Osteoblast (primary cell): ENCODE measurements around the gene HOXA11. TPM values are rescaled to one million over a fixed set of nuclear protein-coding genes. Genes with fewer than 3 reads are reported as not detected.
A peak's percentile ranks its signal among the peaks of the same experiment; 100 is the strongest.

Experiments used
- DNase-seq: peaks from one replicate; pipeline ENCODE4 v3.0.0; 2011; ENCODE audit warnings: low spot score, mixed read lengths; ENCODE audit not compliant: insufficient read length; ENCODE audit errors: missing footprints
- H2AFZ ChIP-seq: 2 replicates; pipeline ENCODE4 v1.6.0; 2011; ENCODE audit warnings: mild to moderate bottlenecking, low read length
- H3K27ac ChIP-seq: 2 replicates; pipeline ENCODE4 v1.5.1; 2011; ENCODE audit warnings: mild to moderate bottlenecking, low read depth, low read length, moderate library complexity
- H3K27me3 ChIP-seq: 2 replicates; pipeline ENCODE4 v1.6.0; 2012; ENCODE audit warnings: mild to moderate bottlenecking, control low read depth, inconsistent platforms, low read length, moderate library complexity; ENCODE audit not compliant: insufficient read depth
- H3K36me3 ChIP-seq: 2 replicates; pipeline ENCODE4 v1.5.1; 2011; ENCODE audit warnings: mild to moderate bottlenecking, low read length, control low read depth, moderate library complexity; ENCODE audit not compliant: insufficient read depth
- H3K4me1 ChIP-seq: 2 replicates; pipeline ENCODE4 v1.5.1; 2011; ENCODE audit warnings: mild to moderate bottlenecking, low read length, control low read depth, moderate library complexity; ENCODE audit not compliant: insufficient read depth
- H3K4me2 ChIP-seq: 2 replicates; pipeline ENCODE4 v1.6.0; 2011; ENCODE audit warnings: mild to moderate bottlenecking, low read length; ENCODE audit not compliant: insufficient read depth
- H3K4me3 ChIP-seq: fragments of 200-600 bp; sonication (generic); 3 replicates; pipeline ENCODE4 v1.5.1; 2012; ENCODE audit warnings: mild to moderate bottlenecking, low read length, inconsistent platforms; ENCODE audit not compliant: insufficient read depth
- H3K79me2 ChIP-seq: 2 replicates; pipeline ENCODE4 v1.6.0; 2012; ENCODE audit warnings: mild to moderate bottlenecking, low read length, control low read depth, inconsistent platforms; ENCODE audit not compliant: insufficient read depth
- H3K9me3 ChIP-seq: 2 replicates; pipeline ENCODE4 v1.5.1; 2011; ENCODE audit warnings: low read depth, low read length, control low read depth
- H4K20me1 ChIP-seq: 2 replicates; pipeline ENCODE4 v1.6.0; 2012; ENCODE audit warnings: mild to moderate bottlenecking, low read length, control low read depth; ENCODE audit not compliant: insufficient read depth
- CTCF ChIP-seq: IDR thresholded peaks from 2 replicates; pipeline ENCODE4 v1.5.1; 2011; ENCODE audit warnings: mild to moderate bottlenecking, low read depth, low read length, moderate library complexity; ENCODE audit errors: extremely low read depth
- total RNA-seq: library from RNA; depleted of rRNA; stranded (reverse); fragments of >200 nt; gene quantifications from 2 replicates; pipeline ENCODE4 v1.2.3, GENCODE V29; 2012

HOXA11 gene
- total RNA-seq, 1 donor = 15.2 TPM

- no peak overlapping the region for H2AFZ ChIP-seq
- no peak for DNase-seq
- no peaks in the 10 kb centered on the region for H3K36me3 ChIP-seq
- H3K27ac ChIP-seq = peak overlapping the region; percentile 85
- TF ChIP-seq CTCF = no peak
- no peaks in the 10 kb centered on the region for H3K9me3 ChIP-seq
- H3K4me1 ChIP-seq = peaks cover 77% of the 10 kb centered on the region
- H3K79me2 ChIP-seq = peaks cover 97% of the 10 kb centered on the region
- H3K27me3 ChIP-seq = no peaks in the 10 kb centered on the region
- H3K4me3 ChIP-seq = peak overlapping the region; percentile 72
- H4K20me1 ChIP-seq = no peaks in the 10 kb centered on the region
- H3K4me2 ChIP-seq = peak overlapping the region; percentile 96
These were observed 6.2 kb upstream of the HOXA11 start for GRCh38 chr7:27191161-27191731.

DNA sequence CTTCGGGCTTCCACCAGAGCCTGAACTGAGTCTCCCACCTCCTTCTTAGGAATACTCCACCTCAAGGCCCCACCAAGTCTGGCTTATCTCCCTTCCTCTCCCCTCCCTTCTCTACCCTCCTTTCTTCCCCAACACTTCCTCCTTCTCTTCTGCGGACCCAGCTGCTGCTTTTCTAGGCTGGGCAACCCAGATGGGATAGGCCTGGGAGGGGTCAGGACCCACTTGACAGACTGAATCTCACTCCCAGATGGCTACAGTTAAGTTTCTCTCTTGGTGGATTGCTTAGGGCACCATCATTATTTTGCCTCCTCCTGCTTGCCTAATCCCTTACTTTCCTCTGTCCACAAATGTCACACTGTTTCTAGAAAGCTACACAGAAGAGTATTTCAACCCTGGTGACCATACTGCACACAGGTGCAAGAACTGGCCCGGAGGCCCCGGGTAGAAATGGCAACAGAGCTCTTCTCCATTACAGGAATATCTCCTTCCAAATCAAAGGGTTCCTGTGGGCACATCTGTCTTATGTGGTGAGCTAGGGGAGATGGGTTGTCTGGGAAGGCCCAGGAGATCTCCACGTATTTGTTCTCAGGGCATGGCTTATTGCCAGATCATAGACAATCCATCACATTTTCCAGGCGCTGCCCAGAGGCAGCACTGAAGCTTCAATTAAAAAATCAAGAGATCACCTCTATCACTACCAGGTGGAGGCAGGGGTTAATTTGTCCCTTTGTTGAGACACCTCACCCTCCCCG, 5.1 kb upstream of the HOXA11 start:
- Histone ChIP-seq H4K20me1 (no peaks in the 10 kb centered on the region), H3K4me3 (peak overlapping the region; percentile 92), H2AFZ (no peak overlapping the region), H3K9me3 (no peaks in the 10 kb centered on the region), H3K79me2 (peaks cover 98% of the 10 kb centered on the region), H3K27me3 (no peaks in the 10 kb centered on the region), H3K4me1 (peaks cover 72% of the 10 kb centered on the region), H3K36me3 (no peaks in the 10 kb centered on the region), H3K4me2 (peak overlapping the region; percentile 96), H3K27ac (peak overlapping the region; percentile 95)
- no peak for TF ChIP-seq CTCF
- DNase-seq = no peak

DNA sequence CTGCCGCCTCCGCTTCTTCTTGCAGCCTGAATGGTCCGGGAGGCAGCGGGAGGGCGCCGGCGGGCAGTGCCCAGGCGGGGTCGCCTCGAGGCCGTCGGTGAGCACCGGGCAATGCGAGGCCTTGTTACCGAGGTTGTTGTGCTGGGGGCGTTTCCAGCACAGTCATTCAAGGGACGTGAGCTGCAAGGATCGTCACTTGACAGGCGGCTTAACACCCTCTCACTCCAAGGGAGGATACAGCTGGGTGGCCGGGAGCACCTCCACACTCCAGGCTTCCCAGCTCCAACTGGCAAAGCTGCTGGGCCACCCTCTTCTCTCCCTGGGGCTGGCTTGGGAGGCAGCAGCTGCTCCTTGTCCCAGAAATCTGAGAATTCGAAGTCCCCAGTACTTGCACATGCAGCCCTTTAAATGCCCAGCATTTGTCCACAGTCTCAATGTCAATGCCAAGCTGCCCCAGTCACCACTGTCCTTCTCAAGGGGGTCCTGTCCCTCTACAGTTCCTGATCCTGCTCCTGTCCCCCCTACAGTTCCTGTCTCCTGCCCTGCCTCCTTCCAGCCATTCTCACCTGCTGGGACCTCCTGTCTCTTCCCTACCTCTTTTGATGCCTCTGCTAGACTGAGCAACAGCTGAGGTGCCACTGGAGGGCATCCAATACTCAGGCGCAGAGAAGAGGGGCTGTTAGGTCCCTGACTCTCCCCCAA, 4.4 kb upstream of the HOXA11 start:
- no peak for DNase-seq
- Histone ChIP-seq H3K36me3 (no peaks in the 10 kb centered on the region), H3K4me1 (peaks cover 65% of the 10 kb centered on the region), H3K4me2 (peak overlapping the region; percentile 96), H3K79me2 (peaks cover 96% of the 10 kb centered on the region), H2AFZ (no peak overlapping the region), H3K9me3 (no peaks in the 10 kb centered on the region), H3K4me3 (peak overlapping the region; percentile 92), H3K27ac (peak overlapping the region; percentile 95), H3K27me3 (no peaks in the 10 kb centered on the region), H4K20me1 (no peaks in the 10 kb centered on the region)
- TF ChIP-seq CTCF = no peak
